AG20443 (cell line): ENCODE data around the gene GMDS.

Source experiments
- DNase-seq: peaks from one replicate; pipeline ENCODE4 v3.0.0; 2012; ENCODE audit warnings: low spot score, mixed read lengths

The GMDS gene

DNA sequence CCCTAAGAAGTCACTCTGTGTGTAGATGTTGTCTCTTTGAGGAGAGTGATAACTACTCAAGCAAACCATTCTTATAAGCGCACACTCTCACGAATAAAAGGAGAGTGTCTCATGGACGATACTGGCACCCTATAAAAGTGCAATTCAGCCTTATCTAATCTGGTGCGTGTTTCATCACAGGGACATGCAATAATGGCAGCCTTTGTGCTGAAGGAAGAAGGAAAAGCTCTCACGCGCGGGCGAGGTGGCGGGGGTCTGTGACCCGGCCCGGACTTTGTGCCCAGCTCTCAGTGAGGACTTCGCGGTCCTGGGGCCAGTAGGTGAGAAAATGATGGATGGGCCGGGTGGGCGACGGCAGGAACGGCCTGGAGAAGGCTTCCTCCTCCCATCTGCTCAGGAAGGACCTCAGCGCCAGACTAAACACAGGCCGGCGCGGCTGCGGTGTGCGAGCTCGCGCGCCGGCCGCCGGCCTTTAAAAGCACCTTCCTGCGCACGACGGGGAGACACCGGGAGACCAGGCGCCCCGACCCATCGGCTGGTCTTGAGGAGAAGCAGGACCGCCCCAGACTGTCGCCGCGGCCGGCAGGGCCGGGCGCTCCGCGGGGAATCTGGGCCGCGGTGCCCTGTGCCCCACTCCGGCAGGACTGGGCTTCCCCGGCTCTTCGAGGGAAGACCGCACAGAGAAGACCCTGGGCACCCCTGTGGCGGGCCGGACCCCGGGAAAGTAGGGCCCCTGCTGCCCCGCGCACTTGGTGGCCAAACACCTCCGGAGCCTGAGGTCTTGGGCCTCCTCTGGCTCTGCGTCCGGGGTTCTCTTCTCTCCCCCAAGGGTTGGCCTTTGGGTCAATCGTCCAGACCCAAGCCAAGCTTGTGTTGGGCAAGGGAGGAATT is 644.0 kb downstream of the GMDS start:
- no peak for DNase-seq

DNA sequence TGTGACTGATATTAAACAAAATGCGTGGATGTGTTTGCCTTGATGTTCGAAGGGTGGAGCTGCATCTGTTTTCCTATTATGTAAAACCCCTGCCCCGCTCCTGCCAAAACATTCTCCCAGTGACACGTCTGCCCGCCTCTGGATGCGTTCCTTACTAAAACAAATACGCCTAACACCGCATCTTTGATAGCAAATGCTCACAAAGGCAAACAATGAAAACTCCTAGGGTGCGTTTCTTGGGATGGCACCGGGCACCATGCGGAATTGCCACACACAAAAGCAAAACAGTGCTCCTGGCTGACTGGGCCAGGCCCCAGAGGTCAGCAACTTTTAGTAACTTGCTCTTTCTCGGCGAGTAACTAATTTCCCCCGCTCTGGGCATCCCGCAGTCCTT is 644.6 kb downstream of the GMDS start:
- no peak for DNase-seq

DNA sequence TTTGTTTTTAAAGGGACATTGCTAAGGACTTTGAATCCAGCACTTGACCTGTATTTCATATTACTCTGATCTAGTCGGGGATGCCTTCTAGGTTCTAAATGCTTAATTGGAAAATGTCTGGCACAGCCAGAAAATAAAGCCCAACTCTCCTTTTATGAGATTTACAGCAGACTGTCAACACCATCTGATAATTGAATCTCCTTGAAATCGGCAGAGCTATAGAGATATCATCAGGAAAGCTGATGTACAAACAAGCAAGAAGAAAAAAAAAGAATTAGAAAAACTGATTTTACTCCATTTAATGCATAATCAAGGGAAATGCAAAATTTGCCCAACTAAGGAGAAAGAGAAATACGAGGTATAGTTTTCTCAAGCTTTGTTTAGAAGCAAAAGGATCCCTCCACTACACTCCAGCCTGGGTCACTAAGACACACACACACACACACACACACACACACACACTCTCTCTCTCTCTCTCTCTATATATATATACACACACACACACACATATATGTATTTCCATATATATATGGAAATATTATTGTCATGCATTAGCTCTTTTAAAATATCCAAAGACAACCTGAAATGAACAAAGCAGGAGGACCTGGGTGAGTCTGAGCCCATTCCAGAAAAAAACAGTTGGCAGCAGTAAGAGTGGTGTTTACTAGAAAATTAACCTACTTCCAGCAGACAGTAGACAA is 645.2 kb downstream of the GMDS start:
- no peak for DNase-seq

DNA sequence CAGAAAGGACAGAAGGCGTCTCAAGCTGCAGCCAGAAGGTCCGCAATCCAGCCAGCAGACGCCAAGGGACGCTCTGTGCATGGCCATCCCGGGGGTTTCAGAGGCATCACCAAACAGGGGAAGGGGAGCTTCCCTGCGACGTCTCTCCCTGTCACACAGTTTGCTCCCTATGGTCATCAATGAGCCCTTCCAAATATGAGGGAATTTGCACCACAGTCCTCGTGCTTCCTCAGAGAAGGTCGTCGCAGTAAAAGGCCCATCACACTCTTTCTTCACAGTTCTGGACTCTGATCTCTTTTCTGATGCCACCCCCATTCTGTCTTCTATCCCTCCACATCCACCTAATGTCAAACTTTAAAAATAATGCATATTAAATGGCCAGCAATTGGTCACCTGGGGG is 645.9 kb downstream of the GMDS start:
- DNase-seq: no peak

DNA sequence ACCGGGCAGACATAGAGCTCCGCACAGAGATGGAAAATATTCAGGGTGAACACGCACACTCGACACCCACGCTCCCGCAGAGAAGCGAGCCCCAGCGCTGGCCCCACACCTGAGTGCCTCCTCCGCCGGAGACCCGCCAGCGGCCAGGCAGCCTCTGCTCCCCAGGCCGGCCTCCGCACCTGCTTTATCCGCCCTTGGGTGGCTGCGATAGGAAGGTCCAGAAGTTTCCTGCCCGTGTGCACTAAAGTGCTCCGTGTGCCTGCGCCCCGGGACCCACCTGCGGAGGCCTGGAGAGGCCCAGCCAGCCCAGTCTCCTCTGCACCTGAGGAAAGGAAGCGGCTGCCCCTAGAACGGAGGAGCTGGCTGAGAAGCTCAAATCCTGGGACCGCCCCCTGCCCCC is 646.5 kb downstream of the GMDS start:
- no peak for DNase-seq

DNA sequence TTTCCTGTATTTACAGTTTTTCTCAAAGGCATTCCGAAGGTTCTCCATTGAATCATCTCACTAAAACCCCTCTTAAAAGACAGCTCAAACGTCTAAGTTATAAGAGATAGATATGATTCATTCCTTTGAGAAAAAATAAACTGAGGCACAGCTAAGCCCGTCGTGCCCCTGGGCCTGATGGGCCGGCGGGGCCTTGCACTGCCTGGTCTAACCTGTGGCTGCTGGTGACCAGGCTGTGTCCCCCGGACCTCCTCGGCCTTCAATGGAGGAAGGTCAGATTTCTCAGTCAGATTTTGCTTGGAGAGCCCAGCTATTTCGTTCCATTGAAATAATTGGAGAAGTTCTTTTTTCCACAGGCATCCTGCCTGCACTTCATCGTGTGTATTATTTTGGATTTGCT is 647.0 kb downstream of the GMDS start:
- no peak for DNase-seq

DNA sequence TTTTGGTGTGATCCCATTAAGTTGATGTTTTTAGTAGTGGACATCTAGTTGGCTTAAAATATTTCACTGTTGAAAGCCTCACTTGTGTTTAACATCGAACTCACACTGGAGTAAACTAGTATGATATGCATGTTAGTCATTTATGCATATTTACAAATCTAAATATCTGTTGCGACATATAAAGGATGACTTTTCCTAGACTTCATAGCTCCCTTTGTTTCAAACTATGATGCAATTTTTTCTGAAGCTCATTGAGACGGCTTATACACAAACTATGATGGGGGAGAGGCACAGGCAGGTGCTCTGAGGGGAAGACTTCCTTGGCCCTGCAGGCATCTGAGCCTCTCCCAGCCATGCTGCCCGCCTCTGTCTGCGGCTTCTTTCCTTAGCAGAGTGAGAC is 647.5 kb downstream of the GMDS start:
- DNase-seq: no peak

DNA sequence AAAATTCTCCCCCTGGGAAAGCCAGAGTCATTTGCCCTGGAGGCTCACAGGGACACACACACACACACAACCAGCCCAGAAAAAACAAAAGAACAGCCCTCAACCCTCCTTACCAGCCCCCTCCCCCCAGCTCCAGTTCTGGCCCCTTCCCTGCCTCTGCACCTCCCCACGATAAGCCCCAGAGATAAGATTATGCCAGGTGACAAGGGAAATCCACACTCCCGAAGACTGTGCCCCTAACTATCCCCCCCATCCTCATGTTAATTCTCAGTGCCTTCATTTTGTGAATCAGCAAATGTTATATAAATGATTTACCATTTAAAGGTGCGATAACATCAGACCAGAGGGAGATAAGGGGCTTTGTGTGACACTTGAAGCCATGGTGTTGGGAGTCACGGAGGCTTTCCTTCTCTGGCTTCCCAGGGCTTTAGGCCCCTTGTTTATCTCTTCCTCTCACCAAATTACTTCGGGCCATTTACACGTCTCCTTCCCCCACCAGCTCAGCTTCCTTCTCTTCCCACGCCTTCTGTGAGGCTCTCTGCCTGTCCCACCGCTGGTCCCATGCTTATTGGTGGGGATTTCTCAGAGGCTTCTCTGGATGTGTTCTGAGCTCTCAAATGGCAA is 648.2 kb downstream of the GMDS start:
- no peak for DNase-seq

DNA sequence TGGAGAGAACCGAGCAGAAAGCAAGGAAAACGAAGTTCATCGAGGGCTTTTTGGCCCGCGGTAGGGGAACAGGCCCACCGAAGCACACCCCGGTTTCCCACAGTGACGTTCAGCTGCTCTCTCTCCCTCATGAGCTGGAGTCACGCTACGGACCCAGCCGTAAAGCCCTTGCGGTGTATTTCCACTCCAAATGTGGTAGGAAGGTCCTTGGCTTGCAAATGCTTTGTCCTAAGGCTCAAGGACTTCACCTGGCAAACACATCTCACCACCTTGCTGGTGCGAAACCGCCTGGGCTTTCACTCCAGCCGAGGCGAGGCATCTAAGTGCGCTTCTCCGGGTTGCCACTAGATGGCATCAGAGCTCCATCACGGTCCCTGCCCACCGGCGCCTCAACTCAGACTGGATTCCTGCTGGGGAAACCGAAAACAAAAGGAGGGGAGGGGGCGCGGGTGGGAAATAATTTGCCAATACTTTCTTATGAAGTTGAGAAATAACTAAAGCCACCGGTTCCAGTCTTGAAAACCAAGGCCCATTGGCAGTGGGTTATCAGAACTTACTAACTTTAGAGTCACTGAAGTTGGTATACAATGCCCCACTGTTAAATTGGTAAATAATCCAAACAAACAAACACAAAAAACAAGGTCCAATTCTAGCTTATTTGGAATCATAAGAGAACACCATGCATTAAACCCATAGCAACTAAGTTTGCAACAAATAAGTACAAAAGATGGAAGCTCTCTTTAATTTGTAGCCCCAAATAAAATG is 649.1 kb downstream of the GMDS start:
- DNase-seq: peak; percentile 85

DNA sequence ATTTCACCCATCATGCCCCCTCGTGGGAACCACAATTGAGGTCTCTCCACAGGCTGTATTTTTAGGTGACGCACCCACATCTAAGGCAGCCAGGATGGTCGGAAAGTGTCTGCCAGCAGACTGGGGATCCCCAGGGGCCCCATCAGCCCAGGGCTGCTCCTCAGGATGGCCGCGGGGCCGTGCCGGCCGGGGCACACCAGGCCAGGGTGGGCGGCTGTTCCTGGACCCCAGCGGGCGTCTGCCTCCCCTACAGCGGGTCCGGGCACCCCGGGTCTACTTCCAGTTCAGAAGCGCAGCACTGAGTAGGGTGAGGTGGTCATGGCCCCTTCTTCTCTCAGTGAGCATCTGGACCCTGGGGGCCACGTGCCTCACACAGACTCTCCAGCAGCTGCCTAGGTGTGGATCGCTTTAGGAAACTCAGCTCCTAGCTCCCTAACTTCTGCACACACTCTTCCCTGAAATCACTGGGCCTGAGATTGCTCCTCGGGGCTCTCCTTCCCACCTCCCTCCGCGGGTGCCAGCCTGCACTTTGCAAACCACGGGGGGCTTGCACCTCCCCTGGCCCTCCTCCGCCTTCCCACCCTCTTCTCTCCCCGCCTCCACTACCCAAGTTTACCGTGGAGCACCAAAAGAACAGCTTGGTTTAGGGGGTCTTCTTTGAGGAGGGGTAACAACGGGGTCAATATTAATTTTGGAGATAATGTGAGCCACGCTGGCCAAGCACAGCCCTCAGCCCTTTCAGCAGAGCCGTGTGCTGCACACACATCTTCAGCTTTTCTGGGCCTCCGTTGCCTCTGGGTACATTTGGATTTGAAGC is 649.9 kb downstream of the GMDS start:
- no peak for DNase-seq

DNA sequence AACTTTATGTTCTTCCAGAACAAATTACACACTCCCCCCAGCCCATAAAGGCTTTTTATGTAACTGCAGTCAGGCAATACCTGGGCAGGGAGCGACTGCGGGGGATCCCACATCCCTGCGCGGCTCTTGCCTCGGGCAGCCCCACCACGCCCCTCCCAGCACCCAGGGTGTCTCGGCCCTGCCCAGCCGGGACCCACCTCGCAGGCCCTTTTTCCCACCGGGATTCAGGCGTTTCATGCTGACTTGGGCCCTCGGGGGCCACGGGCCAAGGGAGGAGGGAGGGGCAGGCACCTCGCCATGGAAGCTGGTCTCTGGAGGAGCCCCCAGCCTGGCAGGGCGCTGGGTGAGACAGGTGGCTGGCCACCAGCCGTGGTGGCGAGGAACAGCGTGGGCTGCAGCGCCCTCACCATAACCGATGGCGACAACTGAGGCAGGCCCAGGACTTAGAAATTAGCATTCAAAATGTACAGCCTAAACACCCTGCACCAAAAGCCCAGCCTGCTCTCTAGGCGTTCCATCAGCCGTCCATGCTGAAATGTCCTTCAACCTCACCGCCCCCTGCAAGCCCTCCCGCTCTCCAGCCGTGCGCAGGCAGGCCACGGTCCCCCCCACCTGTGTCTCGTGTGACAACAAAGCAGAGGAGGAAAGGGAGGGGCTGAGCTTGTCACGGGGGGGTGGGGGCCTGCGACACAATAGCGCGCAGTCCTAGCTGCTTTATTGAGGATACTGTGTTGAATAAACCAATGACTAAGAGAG is 650.8 kb downstream of the GMDS start:
- no peak for DNase-seq

DNA sequence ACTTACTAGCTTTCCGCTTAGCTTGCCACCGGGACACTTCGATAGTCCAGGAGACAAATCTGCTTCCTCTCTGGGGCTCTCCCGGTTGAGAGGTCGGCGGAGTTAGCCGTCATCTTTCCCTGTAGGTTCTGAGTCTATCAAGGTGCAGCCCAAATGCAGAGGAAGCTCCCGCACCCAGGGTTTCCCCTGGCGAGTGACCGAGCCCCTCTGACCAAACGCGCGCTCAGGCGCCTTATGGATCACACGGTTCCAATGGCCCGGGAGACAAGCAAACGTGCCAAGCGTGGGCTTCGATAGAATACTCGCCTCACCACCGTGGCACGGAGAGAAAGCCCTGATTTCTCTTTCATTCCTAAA is 651.5 kb downstream of the GMDS start:
- no peak for DNase-seq

DNA sequence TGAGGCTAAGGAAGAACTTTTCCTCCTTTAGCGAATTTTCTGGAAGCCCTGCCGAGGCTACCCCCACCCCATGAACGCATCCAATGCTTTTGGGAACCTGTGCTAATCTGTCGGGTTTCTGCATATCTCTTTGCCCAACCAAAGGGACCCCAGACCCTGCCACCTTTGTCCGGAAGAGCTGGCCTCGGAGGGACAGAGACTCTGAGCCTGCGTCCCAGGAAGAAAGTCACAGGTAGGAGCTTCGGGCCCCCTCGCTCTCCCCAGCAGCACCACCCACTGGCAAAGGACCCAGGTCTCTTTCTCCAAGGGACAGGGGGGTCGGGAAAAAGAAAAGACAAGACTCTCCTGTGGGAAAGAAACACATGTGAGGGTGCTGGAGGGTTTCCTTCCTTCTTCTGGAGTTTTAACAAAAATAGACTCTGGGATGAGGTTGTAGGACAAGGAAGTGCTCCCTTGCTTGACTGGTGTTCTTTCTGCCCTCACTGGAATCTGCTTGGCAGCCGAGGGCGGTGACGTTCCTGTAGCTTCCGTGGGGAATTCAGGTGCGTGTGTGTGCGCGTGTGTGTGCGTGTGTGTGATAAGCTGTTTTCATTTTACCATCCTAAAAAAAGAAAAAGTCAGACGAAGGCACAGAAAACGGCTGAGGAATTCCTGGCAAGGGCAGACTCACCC is 652.0 kb downstream of the GMDS start:
- no peak for DNase-seq

DNA sequence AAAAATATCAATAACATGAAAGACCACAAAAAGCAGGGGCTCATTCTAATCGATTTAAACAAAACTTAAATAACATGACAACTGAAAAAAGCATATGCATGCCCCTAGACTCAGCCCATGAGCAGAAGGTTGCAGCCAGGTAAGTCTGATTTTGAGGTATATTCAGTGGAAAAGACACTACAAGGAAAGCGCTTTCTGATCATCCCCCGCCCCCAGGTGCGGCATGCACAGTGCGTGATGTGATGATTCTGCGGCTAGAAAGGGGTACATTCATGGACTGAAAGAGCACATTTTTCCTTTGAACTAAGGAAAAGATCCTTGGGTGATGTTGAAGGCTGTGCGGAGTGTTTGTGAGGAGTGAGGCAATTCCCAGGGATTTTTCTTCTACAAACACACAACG is 652.6 kb downstream of the GMDS start:
- no peak for DNase-seq

DNA sequence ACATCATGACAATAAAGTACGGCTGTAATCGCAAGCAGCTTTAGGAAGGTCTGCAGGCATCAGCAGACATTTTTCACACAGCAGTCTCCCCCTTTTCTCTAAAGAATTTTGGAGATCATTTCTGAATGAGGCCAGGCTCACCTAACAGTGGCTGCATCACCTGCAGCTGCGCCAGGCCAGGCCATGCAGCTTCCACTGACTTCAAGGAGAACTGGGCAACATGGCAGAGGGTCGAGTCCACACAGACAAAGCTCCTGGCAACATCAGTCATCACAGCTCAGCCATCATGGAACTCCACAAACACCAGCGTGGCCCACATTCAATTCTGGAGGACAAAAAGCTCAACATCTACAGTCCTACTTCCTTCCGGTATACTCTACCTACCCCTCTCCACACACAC is 653.5 kb downstream of the GMDS start:
- no peak for DNase-seq

DNA sequence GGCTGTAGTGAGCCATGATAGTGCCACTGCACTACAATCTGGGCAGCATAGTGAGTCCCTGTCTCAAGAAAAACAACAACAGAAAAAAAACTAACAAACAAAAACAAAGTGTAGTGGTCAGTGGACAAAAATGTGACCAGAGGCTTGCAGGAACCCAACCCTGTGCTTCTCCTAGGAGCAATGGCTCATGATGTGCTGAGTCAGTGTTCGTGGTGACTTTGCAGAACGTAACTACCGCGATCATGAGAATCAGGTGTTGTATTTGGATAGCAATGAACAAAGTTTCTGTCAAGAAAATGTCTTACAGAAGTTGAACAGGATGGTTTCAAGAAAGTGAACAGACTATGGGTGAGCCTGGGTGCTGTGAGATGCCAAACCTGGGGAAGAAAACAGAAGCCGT is 654.2 kb downstream of the GMDS start:
- no peak for DNase-seq

DNA sequence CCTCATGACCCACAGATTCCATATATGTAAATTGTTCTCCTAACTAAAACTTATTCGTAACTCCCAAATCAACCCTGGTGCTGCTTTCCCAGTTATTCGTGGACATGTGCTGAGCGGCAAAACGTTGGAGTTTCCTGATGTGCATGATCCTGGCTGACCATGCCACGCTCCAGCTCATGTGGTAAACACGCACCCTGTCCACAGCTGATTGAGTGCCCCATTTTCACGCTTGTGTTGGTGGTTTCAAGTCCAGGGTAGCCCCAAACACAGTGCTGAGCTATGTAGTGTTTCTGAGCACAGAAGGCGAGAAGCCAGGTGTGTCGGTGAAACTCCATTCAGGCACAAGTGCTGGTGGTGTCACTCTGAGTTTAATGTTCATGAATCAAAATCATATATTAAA is 654.8 kb downstream of the GMDS start:
- DNase-seq: no peak

DNA sequence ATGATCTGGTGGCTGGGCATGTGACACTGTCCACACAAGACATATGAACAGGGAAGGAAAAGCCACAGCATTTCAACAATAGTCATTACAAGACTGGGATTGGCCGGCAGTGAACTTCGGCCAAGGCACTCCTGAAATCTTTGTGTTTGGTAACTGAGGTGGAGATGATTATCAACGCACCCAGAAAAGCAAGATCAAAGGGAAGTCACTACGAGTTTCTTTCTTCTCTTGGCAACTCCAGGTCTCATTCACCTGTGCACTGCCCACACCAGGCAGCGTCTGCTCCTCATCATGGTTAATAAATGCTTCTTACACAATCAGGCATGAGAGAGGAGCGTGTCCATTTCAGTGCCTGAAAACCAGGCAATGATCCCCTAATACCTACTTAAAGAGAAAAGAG is 656.2 kb downstream of the GMDS start:
- DNase-seq: no peak

DNA sequence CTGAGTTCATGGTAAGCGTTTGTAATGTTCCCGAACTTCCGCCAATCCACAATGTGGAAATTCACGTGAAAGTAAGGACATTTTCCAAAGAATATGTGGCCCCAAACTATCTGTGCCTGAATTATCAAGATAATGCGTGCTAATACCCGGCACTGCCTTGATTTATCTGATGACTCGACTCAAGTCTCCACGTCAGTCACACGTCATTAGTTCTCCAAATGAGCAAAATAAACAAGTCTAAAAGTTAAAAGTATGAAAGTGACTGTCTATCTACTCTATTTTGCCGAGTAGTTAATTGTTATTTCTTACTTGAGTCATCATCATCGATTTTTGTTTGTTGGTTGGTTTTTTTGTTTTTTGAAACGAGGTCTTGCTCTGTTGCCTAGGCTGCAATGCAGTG is 657.4 kb downstream of the GMDS start:
- DNase-seq: no peak

DNA sequence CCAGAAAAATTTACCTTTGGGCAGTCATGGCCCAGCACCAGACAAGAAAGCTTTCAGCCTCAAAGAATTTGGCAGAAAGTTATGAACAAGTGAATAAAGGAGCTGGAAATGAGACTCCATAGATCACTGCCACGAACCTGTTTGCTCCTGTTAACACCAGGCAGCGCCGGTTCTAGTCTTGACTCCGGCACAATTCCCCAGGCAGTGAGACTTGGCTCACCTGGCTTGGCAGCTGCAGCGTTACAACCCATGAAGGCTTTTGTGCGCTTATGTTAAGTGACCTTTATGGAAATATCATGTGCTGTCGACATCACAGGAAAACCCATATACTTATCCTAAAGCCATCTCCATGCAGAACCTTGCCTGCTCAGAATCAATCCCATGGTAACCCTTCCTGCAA is 657.9 kb downstream of the GMDS start:
- no peak for DNase-seq
